Left ventricle myocardium inferior (tissue), 1 donor: Measurements from ENCODE around the gene TRNP1. TPM values are rescaled to one million over a fixed set of nuclear protein-coding genes. Genes with fewer than 3 reads are reported as not detected.
A peak's percentile ranks its signal among the peaks of the same experiment; 100 is the strongest.

Experiments
- DNase-seq: peaks from one replicate; pipeline ENCODE4 v3.0.0-alpha.2; 2020
- H3K27ac ChIP-seq: fragments of 200-600 bp; replicated peaks from 2 replicates; pipeline ENCODE4 v1.8.0; 2021
- H3K27me3 ChIP-seq: fragments of 200-600 bp; 2 replicates; pipeline ENCODE4 v1.8.0; 2021; ENCODE audit warnings: low read depth
- H3K36me3 ChIP-seq: fragments of 200-600 bp; 2 replicates; pipeline ENCODE4 v1.8.0; 2021
- H3K4me1 ChIP-seq: fragments of 200-600 bp; 2 replicates; pipeline ENCODE4 v1.8.0; 2021
- H3K4me3 ChIP-seq: fragments of 200-600 bp; 2 replicates; pipeline ENCODE4 v1.8.0; 2021; ENCODE audit warnings: mild to moderate bottlenecking, moderate library complexity
- H3K9me3 ChIP-seq: fragments of 200-600 bp; replicated peaks from 2 replicates; pipeline ENCODE4 v1.8.0; 2021
- intact Hi-C: fragments of 100-400 bp; cut with micrococcal nuclease; formaldehyde crosslinking; loops from one replicate; pipeline ENCODE4 v1.11.0; 2022
- total RNA-seq: library from RNA; stranded (reverse); fragmentation: NEBNext Ultra II Directional; extraction: Animal tissue kit (Norgen Biotek cat#: 25700); gene quantifications from one replicate; pipeline ENCODE4 v1.2.1, GENCODE V29; 2021
- TF ChIP-seq, protein P1 (sequence below): fragments of 200-600 bp; IDR thresholded peaks from 2 replicates; pipeline ENCODE4 v1.8.0; 2021; ENCODE audit warnings: antibody characterized with exemption, mild to moderate bottlenecking, borderline replicate concordance
- donor health status: DM: no; HTN: yes; CAD: no; lungs with severe emphysema.

TRNP1 gene
- total RNA-seq, 1 donor from 2014 or later = 35.7 TPM

DNA sequence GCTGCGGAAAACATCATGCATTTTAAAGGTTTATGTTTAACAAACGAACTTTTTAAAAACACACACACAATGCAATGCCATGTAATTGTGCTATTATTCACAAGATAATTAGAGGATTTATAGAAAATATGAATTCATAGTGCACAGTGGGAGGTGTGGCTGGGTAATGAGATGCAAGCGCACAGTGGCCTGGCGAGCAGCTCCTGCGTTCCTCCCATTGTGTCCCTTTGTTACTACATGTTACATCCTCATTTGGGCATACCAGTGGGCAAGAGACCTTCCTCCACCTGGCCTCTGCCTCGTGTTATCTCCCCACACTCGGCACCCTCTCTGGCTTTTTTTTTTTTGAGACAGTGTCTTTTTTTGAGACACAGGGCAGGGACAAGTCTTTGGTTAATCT lies 49.2 kb downstream of the TRNP1 start:
- Histone ChIP-seq H3K9me3 (no peaks in the 10 kb centered on the region), H3K36me3 (no peaks in the 10 kb centered on the region), H3K4me1 (peaks cover 18% of the 10 kb centered on the region), H3K27ac (no peak overlapping the region), H3K4me3 (no peak overlapping the region), H3K27me3 (no peaks in the 10 kb centered on the region)
- DNase-seq = no peak
- intact Hi-C loops = no loop called here
- TF ChIP-seq, protein P1, sequence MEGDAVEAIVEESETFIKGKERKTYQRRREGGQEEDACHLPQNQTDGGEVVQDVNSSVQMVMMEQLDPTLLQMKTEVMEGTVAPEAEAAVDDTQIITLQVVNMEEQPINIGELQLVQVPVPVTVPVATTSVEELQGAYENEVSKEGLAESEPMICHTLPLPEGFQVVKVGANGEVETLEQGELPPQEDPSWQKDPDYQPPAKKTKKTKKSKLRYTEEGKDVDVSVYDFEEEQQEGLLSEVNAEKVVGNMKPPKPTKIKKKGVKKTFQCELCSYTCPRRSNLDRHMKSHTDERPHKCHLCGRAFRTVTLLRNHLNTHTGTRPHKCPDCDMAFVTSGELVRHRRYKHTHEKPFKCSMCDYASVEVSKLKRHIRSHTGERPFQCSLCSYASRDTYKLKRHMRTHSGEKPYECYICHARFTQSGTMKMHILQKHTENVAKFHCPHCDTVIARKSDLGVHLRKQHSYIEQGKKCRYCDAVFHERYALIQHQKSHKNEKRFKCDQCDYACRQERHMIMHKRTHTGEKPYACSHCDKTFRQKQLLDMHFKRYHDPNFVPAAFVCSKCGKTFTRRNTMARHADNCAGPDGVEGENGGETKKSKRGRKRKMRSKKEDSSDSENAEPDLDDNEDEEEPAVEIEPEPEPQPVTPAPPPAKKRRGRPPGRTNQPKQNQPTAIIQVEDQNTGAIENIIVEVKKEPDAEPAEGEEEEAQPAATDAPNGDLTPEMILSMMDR = no peak

GRCh38 chr1:27044613-27045151 lies 51.2 kb downstream of the TRNP1 start:
- intact Hi-C loops = loop anchor here (2.0 kb wide), 1 partner anchor 52 kb away; no protein-coding TSS in a partner anchor
- H3K36me3 ChIP-seq = no peaks in the 10 kb centered on the region
- peaks cover 18% of the 10 kb centered on the region for H3K4me1 ChIP-seq
- no peaks in the 10 kb centered on the region for H3K27me3 ChIP-seq
- peak; percentile 87 for DNase-seq
- no peaks in the 10 kb centered on the region for H3K9me3 ChIP-seq
- peak overlapping the region; percentile 48 for H3K27ac ChIP-seq
- peak overlapping the region; percentile 52 for H3K4me3 ChIP-seq
- TF ChIP-seq, protein P1 = peak; percentile 100

DNA sequence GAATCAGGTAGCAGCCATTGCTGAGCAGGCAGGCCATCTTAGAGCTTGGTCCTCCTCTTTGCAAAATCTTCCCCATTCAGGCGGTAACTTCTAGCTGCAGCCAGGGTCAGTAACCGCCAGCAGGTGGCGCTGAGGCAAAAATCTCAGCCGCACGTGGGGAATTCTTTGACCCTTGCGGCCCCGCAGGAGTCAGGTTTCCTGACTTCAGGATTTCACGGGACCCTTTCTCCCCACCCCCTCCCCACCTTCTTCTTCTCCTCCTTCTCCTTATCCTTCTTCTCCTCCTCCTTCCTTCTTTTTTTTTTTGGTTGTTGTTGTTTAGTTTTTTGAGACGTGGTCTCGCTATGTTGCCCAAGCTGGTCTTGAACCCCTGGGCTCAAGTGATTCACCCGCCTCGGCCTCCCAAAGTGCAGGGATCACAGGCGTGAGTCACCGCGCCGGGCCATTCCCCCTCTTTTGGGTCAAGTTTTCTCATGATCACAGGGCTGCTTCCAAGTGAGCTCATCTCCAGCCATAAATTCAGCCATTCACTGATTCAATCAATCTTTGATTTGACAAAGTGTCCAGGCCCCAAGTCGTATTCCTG lies 52.6 kb downstream of the TRNP1 start:
- Histone ChIP-seq H3K27me3 (no peaks in the 10 kb centered on the region), H3K9me3 (no peaks in the 10 kb centered on the region), H3K4me1 (peaks cover 18% of the 10 kb centered on the region), H3K36me3 (no peaks in the 10 kb centered on the region), H3K27ac (no peak overlapping the region), H3K4me3 (no peak overlapping the region)
- intact Hi-C loops = loop anchor here (2.0 kb wide), 1 partner anchor 51 kb away; no protein-coding TSS in a partner anchor
- peak; percentile 74 for DNase-seq
- TF ChIP-seq, protein P1 = peak; percentile 93

DNA sequence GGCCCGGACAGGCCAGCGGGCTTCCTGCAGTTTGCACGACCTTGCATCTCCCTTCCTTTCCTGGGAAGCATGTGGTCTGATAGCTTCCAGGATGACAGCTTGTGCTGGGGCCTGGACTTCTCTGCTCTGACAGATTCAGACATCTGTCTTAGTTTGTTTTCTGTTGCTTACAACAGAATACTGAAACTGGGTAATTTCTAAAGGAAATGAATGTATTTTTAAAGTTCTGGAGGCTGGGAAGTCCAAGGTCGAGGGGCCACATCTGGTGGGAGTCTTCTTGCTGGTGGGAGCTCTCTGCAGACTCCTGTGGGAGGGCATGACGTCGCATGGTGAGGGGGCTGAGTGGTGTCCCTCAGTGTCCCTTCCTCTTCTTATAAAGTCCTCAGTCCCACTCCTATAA lies 54.4 kb downstream of the TRNP1 start:
- TF ChIP-seq, protein P1 = no peak
- H3K9me3 ChIP-seq = no peaks in the 10 kb centered on the region
- DNase-seq = no peak
- peaks cover 18% of the 10 kb centered on the region for H3K4me1 ChIP-seq
- no peaks in the 10 kb centered on the region for H3K27me3 ChIP-seq
- intact Hi-C loops = no loop called here
- peak overlapping the region; percentile 8 for H3K27ac ChIP-seq
- no peaks in the 10 kb centered on the region for H3K36me3 ChIP-seq
- no peak overlapping the region for H3K4me3 ChIP-seq

DNA sequence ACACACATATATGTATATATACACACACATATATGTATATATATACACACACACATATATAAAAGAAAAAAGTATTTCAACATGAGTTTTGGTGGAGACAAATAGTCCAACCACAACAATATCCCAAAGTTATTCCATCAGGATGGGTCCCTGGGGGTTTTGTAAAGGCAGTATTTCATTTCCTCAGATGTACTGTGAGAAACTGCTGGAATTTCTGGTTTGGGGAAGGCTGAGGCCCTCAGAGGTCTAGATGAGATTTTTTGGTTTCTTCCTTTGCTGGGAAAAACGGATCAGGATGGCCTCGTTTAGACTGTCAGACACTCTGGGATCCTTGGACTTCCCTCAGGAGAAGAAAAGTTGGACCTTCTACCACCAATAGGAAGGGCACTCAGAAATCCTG lies 55.6 kb downstream of the TRNP1 start:
- Histone ChIP-seq H3K9me3 (no peaks in the 10 kb centered on the region), H3K4me3 (no peak overlapping the region), H3K36me3 (no peaks in the 10 kb centered on the region), H3K27me3 (no peaks in the 10 kb centered on the region), H3K4me1 (peaks cover 18% of the 10 kb centered on the region), H3K27ac (no peak overlapping the region)
- no peak for DNase-seq
- TF ChIP-seq, protein P1 = no peak
- intact Hi-C loops = no loop called here
